Neural cell (in vitro differentiated cells): Measurements from ENCODE around the gene RITA1.

Source experiments
- CTCF ChIP-seq: fragments of 450-650 bp; IDR thresholded peaks from 2 replicates; pipeline ENCODE4 v1.5.1; 2014; ENCODE audit warnings: antibody characterized with exemption, mild to moderate bottlenecking, moderate library complexity; ENCODE audit not compliant: poor library complexity, severe bottlenecking
- EP300 ChIP-seq: fragments of 450-650 bp; conservative IDR thresholded peaks from 2 replicates; pipeline ENCODE4 v1.6.1; 2014; ENCODE audit warnings: antibody characterized with exemption, mild to moderate bottlenecking, moderate library complexity; ENCODE audit not compliant: poor library complexity, severe bottlenecking
- EZH2 ChIP-seq: fragments of 200-600, 300-800 bp; shearing (Covaris generic), sonication (generic); IDR thresholded peaks from 2 replicates; pipeline ENCODE4 v1.6.1; 2014; ENCODE audit warnings: antibody characterized with exemption, low read length, borderline replicate concordance, mild to moderate bottlenecking; ENCODE audit not compliant: insufficient read depth, poor library complexity, severe bottlenecking
- MXI1 ChIP-seq: fragments of 450-650 bp; conservative IDR thresholded peaks from 2 replicates; pipeline ENCODE4 v1.6.1; 2014; ENCODE audit warnings: antibody characterized with exemption, mild to moderate bottlenecking; ENCODE audit not compliant: poor library complexity, severe bottlenecking
- POLR2AphosphoS5 ChIP-seq: IDR thresholded peaks from 2 replicates; pipeline ENCODE4 v1.6.1; 2012
- RAD21 ChIP-seq: fragments of 450-650 bp; conservative IDR thresholded peaks from 2 replicates; pipeline ENCODE4 v1.6.1; 2014; ENCODE audit warnings: antibody characterized with exemption, mild to moderate bottlenecking, moderate library complexity
- REST ChIP-seq: IDR thresholded peaks from 2 replicates; pipeline ENCODE4 v1.6.1; 2012; ENCODE audit warnings: borderline replicate concordance
- SMC3 ChIP-seq: fragments of 450-650 bp; conservative IDR thresholded peaks from 2 replicates; pipeline ENCODE4 v1.6.1; 2014; ENCODE audit warnings: antibody characterized with exemption, mild to moderate bottlenecking, moderate library complexity; ENCODE audit not compliant: poor library complexity
- TAF1 ChIP-seq: IDR thresholded peaks from 2 replicates; pipeline ENCODE4 v1.6.1; 2012; ENCODE audit warnings: low read depth

GRCh38 chr12:113171543-113171942, 14.0 kb upstream of the RITA1 start:
- TF ChIP-seq RAD21 (no peak), CTCF (no peak), SMC3 (no peak), EZH2 (no peak), REST (no peak), EP300 (no peak), MXI1 (no peak), TAF1 (no peak), POLR2AphosphoS5 (no peak)
